ENCODE results near the gene PHPT1.

The PHPT1 gene

DNA sequence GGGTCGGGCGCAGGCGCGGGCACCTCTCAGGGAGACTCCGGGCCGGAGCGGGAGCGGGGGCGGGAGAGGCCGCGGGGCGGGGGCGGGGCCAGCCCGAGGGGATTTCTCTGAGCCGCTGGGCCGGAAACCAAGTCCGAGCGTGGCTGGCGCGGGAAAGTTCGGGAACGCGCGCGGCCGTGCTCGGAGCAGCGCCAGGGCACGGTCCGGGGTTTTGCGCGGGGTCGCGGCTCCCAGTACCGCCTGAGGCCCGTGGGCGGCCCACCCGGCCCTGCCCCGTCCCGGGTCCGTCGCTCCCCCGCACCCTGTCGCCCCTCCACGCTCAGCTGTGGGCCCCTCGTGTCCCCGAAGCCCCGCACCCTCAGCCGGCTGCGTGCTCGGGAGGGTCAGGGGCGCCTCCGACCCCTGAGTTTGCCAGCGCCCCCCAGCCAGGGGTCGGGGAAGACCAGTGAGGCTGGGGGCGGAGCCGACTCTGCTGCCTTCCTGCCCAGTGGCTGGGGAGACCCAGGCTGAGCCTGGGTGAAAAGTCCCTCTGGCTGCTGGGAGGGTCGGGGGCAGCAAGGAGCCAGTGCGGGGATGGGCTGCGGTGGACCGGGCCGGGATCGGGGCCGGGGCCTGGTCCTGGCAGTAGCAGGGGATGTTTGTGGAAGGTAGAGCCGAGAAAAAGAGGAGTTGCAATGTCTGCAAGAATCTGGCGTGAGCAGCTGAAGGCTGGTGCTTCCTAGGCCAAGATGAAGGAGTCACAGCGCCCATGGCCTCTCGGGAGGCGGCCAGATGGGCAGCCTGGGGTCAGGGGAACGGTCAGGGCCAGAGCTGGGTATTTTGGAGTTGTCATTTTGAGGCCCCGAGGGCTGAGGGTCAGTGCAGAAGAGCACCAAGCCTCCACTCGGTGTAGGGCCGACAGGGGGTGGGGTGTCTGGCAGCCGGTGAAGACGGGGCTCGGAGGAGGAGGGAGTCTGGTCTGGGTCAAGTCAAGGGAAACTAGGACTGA, 37.7 kb downstream of the PHPT1 start:
- no peak for DNase-seq (ENCODE audit: low read depth, low spot score)

DNA sequence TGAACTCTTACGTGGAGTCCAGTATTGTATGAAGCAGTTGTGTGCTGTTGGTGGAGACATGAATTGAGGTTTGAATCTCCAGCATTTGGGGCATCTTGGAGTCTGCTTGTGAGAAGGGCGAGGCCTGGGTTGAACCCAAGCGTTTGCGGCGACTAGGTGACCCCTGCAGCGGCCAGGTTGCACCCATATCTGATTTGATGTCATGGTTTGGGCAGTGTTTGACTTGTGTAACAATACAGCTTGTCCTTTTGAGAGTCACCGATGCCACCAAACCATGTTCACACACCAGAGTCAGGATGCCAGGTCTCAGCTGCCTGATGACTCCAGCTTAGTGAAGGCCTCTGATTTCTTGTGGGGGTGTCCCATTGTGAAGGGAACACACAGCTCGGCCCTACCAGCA, 39.2 kb downstream of the PHPT1 start:
- DNase-seq (ENCODE audit: low read depth, low spot score) = no peak

DNA sequence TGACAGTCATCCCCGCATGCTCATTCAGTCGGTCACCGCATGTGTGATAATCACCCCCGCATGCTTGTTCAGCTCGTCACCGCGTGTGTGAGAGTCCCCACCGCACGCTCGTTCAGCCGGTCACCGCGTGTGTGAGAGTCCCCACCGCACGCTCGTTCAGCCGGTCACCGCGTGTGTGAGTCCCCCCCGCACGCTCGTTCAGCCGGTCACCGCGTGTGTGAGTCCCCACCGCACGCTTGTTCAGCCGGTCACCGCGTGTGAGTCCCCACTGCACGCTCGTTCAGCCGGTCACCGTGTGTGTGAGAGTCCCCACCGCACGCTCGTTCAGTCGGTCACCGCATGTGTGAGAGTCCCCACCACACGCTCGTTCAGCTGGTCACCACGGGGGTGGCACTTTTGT, 40.6 kb downstream of the PHPT1 start:
- no peak for DNase-seq (ENCODE audit: low read depth, low spot score)

DNA sequence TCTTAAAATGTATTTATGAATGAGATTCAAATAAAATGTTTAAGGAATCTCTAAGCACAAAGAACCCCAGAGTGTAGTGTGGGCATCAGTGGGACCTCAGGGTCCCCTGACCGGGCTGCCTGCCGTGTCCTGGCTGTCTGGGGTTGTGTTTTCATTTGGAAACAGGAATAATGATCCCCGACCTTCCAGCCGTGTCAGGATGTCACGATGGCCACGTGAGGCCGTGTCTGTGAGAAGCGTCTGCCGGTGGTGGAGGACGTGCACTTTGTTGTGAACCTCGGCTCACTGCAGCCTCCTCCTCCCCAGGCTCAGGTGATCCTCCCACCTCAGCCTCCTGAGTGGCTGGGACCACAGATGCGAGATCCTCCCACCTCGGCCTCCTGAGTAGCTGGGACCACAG, 41.5 kb downstream of the PHPT1 start:
- DNase-seq (ENCODE audit: low read depth, low spot score) = no peak

DNA sequence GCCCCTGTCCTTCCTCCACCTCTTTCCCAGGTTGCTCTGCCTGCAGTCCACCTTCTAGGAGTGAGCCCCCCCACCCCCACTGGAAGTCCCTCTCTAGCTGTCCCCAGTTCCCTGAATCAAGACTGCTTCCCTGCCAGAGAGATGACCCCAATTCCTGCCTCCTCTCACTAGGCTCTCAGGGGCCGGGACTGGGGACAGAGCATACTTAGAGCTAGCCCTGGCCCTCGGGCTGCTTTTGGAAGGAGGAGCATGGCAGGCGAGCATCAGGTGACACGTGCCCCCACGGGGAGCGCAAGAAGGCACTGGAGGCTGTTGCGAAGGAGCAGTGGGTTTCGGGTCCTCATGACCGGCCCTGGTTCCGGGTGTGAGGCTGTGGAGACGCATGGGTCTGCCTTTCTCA, 46.8 kb downstream of the PHPT1 start:
- DNase-seq (ENCODE audit: low read depth, low spot score) = no peak

DNA sequence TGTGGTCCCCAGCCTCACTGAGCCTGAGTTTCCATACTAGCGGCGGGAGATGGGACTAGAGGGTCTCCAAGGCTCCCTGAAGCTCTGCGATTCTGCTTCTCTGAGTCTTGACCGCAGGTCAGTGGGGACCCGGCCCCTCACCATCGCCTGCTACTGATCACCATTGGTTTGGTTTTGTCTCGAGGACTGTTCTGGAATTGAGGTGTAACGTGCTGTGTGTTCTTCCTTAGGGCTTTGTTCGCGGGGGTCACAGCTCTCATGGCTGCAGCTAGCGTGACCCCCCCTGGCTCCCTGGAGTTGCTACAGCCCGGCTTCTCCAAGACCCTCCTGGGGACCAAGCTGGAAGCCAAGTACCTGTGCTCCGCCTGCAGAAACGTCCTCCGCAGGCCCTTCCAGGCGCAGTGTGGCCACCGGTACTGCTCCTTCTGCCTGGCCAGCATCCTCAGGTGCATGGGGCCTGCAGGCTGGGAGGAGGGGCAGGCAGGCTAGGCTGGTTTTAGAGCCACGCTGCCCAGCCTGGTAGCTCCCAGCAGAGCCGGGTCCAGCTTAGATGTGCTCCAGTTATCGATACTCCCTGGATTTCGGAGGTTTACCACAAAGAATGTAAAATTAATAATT, 49.4 kb downstream of the PHPT1 start:
- no peak for DNase-seq (ENCODE audit: low read depth, low spot score)

DNA sequence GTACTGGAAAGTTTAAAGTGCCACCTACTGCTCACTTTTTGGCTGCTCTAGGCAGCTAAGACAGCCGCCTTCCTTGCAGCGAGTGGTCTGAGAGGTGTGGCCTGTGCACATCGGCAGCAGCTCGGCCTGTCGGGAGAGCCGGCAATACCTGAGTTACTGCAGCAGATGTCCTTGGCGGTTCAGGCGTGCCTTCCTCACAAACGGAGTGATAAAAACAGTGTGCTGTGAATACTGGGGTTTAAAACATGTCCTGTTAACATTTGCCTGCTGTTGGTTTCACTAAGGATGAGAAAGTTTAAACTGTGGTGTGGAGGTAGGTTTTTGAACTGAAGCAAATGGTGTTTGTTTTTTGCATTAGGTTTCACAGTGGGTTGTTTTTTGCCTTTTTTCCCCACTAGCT, 50.0 kb downstream of the PHPT1 start:
- no peak for DNase-seq (ENCODE audit: low read depth, low spot score)

DNA sequence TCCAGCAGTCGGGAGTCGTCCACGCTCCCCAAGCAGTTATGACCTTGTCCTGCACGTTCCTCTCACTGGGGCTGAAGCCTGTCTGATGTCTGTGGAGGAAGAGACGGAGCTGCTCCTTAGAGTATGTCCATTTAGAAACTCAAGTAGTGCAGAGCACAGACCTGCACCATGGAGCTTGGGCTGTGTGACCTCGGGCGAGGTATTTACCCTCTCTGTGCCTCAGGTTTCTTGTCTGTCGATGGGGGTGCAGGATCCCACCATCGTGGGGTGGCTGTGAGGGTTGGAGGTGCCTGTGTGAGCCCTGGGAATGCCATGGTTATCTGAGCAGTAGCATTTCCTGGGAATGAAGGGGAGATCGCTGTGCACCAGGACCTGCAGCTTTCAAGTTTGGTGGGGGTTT, 51.3 kb downstream of the PHPT1 start:
- DNase-seq (ENCODE audit: low read depth, low spot score) = no peak

All from iPS DF 19.7 (cell line).